AML-193 (cell line): Measurements from ENCODE around the gene INPP5D.

ENCODE experiments used
- DNase-seq, 2 experiments: peaks; one replicate each; lab custom pipeline; 2025; lab: John Stamatoyannopoulos, UW

The INPP5D gene

DNA sequence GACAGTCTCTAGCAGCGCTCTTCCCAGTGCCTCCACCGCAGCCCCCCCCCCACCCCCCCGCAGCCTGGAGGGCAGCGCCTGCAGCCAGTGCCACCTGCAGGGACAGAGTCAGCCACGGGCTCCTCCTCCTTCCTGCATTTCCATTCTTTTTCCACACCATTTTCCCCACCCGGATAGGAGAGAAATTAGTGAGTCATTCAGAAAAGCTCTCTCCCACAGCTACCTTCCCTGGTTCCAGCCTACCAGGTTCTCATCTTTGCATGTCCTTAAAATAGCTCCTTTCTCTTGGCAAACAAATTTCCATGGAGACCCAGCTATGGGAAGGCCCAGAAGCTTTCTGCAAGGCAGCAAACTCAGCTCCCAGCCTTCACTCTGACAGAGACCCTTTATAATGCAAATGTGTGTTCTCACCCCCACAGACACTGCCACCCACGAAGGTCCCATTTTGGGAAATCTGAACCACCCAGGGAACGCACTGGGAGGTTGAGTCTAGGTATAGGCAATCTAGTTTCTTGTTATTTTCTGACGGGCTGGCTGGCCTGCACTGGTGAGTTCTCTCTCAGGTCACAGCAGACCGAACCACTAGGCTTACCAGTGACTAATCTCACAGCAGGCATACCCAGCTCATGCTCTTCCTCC, 149.5 kb downstream of the INPP5D start:
- no peak for DNase-seq

DNA sequence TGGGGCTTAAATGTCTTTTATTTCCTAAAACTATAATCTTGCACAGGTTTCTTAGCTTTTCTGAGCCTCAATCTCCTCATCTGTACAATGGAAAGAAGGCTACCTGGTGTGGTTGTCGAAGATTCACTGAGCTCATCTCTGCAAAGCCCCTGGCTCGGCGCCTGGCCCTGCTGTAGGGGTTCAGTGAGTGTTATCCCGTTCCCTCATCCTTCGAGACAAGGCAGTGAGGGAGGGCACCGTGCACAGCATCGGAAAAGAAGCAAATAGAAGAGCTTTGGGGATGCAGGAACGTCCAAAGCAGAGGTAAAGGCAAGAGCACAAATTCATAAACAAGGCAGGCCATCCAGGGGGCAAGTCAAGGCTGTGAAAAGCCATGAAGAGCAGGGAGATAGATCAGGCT, 150.1 kb downstream of the INPP5D start:
- DNase-seq = no peak

DNA sequence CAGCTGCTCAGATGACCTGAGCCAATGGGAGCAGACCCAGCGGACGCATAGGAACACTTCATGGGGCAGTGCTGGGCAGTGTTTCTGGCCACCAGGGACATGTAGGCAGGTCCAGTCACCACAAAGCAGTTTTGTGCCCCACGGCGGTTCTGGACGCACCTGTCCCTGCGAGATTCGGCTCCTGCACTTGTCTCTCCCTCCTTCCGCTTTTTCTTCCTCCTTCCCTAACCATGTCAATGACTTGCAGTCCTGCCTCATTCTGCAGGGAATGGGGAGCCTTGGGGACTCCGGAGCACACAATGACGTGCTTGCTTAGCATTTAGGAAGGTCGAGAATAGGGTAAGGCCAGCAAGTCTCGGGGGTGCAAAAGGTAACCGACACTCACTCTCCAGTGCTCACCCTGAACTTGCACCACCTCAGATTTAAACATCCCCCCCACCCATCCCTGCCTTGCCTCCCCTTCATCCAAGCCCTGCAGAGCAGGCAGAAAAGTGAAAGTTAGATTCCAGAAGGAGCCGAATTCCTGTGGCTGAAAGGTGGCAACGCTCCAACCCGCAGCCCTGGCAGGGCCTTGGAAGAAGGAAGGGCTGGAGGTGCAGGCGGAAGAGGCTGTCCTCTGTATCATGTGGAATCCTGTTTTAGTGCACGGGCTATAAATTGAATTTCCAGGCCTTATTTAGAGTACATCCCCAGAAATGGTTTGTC, 150.9 kb downstream of the INPP5D start:
- no peak for DNase-seq

DNA sequence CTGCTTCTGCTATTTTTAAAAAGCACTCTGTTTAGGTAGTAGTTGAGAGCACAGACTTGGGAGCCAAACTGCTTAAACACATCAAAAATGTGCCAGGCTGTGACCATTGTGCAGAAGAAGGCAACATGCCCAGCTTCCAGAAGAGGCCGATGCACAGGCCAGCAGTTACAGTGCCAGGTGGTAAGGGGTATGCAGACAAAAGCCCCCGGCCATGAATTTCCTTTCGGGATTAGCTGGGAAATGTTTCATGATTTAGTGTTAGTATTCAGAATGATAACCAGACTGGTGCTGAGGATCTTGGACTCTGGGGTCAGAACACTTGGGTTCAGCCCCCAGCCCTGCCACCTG, 151.4 kb downstream of the INPP5D start:
- no peak for DNase-seq

DNA sequence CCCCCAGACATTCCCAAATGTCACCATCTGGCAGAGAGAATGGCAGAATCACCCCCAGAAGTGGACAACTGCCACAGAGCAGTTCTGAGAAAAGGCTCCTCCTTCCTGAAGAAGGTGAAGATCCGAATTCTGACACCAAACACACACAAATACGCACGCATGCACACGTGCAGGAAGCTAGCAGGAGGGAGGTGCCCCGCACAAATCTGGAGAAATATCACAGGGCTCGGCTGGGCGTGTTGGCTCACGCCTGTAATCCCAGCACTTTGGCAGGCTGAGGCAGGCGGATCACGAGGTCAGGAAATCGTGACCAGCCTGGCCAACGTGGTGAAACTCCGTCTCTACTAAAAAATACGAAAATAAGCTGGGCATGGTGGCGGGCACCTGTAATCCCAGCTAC, 152.9 kb downstream of the INPP5D start:
- no peak for DNase-seq

DNA sequence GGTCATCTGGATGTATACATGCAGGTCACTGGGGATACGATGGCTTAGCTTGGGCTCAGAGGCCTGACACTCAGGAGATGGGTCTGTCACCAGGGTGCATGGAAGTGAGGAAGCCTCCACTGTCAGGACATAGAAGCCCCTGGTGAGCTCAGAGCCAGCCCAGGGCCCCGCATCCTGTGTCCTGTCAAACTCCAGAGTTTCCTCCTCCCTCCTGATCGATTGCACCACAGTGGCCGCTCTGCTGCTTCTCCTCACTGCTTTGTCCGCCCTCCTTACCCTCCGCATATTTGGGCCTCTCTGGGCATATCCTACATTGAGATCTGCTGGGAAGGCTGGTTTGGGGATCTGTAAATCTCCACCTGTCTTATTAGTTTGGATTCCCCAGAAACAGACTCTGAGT, 153.8 kb downstream of the INPP5D start:
- DNase-seq = no peak

DNA sequence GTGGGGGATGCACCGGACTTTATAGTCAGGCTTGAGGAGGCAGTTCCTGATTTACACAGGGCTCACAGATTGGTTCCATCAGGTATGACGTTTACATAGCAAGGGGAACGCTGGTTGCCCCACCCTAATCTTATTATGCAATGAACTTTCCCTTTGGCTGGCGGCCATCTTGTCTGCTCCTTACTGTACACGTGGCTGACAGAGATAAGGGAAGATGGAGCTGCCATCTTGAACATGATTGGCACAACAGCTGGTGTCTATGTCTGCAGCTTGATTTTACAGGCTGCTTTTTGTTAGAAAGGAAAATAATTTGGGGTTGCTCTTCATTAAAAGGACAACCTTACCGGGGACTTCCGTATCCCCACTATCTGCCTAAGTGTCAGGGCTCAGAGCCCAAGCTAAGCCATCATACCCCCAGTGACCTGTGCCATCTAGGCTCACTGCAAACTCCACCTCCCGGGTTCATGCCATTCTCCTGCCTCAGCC, 157.8 kb downstream of the INPP5D start:
- no peak for DNase-seq

DNA sequence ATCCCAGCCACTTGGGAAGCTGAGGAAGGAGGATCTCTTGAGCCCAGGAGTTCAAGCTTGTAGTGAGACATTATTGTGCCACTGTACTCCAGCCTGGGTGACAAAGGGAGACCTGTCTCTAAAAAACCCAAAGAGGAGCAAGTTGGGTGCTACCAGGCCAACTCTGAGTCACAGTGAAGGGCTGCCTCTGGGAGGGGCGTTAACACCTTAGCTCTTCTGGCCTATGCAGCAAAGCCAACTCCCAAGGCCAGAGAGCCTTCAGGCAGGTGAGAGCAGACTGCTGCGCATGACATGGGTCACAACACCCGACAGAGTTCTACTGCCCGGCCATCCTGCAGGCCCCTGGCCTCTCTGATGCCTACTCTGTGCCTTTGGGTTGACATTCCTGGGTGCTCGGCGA, 158.7 kb downstream of the INPP5D start:
- DNase-seq = no peak

DNA sequence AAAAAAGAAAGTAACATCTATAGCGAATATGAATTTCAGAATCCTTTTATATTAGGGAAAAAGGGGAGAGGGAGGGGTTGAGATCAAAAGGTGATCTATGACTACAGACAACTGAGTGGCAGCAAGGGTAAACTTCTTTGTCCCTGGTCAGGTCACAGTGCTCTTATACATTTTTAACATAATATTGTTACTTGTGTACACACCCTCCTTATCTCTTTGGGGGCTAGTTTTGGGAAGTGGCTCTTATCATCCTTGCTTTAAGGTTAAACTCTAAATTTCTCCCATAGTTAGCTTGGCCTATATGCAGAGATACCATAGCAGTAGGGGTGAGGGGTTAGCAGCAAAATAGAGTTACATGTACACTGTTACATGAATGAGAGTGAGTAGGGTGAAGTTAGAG, 159.7 kb downstream of the INPP5D start:
- no peak for DNase-seq

DNA sequence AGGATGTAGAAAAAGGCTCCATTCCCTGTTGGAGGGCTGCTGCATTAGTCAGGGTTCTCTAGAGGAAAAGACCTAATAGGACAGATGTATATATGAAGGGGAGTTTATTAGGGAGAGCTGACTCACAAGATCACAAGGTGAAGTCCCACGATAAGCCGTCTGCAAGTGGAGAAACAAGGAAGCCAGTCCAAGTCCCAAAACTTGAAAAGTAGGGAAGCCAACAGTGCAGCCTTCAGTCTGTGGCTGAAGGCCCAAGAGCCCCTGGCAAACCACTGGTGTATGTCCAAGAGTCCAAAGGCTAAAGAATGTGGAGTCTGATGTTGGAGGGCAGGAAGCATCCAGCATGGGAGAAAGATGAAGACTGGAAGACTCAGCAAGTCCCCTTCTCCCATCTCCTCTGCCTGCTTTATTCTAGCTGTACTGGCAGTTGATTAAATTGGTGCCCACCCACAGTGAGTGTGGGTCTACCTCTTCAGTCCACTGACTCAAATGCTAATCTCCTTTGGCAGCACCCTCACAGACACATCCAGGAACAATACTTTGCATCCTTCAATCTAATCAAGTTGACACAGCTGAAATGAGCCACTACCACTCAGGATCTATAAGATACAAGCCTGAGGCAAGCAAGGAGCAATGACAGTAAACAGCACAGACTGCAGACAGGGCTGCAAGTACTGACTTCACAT, 161.4 kb downstream of the INPP5D start:
- no peak for DNase-seq

DNA sequence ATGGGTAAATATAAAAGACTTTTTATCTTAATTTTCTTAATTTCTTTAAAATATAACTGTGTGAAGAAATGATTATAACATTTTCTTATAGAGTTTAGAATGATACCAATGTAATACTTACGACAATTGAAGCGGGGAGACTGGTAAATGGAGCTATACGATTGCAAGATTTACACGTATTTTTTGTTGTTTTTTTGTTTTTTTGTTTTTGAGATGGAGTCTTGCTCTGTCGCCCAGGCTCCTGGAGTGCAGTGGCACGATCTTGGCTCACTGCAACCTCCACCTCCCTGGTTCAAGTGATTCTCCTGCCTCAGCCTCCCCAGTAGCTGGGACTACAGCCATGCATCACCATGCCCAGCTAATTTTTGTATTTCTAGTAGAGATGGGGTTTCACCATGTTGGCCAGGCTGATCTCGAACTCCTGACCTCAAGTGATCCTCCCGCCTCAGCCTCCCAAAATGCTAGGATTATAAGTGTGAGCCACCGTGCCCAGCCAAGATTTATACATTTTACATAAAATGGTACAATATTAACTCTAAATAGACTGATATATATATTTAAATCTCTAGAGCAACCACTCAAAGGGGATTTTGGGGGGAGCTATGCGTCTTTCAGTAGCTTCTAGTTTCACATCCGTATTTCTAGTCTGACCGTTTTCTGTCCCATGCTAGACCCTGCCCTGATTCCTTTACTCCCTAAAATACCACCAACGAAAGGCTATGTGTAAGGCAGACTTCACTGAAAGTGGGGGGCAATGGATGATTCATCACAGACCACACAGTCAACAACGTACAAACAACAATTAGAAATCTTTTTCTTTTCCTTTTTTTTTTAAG, 163.1 kb downstream of the INPP5D start:
- no peak for DNase-seq

DNA sequence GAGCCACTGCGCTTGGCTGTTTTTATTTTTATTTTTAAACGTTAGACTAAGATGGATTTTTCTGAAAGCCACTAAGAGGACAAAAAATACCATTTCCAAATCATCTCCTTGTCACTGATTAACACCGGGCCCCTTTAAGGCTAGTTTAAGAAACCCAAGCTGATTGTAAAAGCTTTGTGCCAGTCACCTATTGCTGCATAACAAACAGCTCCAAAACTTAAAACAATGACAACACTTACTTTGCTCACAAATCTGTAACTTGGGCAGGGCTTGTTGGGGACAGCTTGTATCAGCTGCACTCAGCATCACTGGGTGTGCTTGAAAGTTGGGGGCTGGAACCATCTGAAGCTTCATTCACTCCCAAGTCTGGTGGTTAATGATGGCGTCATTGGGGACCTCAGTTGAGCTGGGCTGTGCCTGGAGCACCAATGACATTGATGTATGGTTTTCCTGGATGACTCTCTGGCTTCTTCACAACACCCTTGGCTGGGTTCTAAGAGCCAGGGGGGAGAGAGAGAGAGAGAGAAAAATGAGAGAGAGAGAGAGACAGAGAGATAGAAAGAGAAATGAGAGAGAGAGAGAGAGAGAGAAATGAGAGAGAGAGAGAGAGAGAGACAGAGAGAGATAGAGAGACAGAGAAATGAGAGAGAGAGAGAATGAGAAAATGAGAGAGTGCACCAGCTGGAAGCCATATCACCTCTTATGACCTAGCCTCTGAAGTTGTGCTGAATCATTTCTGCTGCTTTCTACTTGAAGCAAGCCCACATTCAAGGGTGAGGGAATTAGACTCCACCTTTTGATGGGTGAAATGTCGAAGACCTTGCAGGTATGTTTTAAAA, 165.3 kb downstream of the INPP5D start:
- no peak for DNase-seq

DNA sequence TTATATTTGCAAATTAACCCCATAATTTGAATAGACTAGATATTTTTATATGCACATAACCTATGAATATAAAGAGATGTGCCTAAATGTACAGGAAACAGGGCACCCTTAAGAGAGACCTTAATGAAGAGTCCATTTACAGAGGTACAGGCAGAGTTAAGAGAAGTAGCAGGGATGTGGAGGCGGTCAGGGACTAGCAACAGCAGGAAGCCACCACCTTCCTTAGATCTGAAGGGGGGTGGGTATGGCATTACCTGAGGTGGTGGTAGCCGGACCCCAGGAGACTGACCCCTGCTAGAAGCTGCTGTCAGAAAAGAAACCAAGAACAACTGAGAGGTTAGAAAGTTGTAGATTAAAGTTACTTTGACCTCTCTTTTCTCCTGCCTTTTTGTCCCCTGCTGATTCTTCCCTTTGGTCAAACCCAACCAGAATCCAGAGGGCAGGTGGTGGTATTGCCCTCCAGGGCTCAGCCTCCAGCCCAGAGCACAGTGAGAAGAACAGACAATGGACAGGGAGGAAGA, 166.4 kb downstream of the INPP5D start:
- DNase-seq = no peak

DNA sequence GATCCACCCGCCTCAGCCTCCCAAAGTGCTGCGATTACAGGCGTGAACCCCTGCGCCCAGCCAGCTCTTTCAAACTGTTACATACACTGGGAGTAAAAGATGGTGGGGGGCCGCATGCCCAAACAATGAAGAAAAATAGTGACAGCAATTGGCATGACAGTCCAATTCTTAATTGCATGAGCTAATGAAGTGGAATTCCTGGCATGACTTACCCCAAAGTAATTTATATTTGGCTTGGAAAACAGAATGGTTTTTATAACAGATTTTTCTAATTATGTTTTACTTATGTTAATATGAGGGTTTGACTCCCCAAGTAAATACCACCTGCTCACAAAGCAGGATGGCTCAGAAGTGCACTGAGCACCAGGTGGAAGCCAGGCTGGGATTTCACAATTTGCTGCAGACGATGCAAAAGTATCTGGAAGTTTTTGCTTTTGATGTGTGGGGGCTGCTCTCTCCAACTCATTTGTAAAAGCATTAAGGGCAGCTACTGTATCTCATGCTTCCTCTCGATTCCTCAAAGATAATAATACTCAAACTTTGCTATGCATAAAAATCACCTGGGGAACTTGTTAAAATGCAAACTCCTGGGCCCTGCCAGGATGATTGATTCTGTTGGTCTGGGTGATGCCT, 167.3 kb downstream of the INPP5D start:
- DNase-seq = no peak

DNA sequence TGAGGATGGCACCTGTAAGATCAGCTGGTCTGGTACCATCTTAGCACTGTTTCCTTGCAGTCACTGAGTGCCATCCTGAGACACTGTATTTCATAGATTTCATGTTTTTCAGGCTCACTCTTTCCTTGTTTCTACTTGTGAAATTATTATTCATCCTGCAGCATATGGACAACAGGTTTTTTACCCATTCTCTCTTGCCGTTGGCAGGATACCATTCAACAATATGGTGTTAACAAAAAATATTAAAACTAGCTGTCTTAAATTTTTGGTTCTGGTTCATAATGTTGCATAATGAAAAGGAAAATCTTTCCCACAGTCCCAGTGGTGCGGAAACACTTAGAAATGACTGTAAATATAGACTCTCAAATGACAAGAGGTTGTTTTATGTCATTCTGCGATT, 168.2 kb downstream of the INPP5D start:
- DNase-seq = no peak

DNA sequence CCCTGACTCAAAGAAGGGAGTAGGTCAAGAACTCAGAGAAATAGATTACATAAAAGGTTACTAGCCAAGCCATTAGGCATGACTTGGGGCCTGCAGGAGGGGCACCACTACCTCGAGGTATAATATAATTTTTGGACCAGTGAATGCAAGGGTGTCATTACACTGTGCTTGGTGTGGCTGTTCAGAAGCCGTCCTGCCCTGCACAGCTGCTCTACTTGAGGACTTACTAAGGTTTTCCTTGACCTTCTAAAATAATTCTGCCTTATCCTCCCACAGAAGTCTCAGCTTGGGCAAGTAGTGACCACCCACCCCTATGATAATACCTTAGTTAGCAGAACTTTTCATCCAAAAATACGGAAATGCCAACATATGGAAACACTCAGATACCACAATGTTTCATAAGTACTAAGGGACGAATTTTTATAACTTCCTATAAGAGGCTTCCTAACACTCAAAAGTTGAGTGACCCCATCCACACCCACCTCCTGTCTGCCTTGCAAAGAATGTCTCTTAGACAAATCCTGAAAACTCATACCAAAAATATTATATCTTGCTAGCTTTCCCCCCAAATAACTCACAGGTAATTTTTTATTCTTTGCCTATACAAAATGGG, 173.6 kb downstream of the INPP5D start:
- no peak for DNase-seq

DNA sequence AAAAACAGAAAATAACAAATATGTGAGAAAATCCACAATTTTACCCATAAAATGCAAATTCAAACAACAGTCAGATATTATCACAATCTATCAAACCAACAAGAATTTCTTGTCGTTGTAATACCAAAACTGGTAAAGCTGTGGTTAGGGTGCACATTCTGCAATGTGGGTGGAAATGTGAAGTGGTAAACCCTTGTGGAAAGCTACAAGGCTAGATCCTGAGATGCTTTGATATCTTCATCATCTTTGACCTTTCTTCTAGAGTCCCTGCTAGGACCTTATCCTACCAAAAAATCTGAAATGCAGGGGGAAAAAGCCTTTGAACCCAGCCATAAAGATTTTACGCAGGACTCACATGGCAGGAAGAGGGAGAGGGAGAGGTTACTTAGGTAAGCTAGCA, 174.1 kb downstream of the INPP5D start:
- DNase-seq = no peak

DNA sequence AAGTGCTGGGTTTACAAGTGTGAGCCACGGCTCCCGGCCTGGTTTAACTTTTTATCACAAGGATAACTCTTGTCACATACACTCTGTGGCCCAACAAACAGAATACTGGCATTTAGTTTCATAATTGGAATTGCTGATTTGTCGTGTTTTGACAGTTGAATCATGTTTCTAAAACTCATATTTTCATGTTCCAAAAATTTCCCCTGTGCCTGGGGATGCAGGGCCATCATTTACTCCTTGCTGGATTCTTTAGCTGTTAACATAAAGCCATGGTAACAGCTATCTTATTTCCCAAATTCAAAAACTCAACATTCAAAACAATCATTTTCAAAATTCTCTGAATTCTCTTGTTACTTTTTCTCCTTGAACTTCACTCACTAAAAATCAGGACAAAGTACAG, 174.9 kb downstream of the INPP5D start:
- DNase-seq = no peak

DNA sequence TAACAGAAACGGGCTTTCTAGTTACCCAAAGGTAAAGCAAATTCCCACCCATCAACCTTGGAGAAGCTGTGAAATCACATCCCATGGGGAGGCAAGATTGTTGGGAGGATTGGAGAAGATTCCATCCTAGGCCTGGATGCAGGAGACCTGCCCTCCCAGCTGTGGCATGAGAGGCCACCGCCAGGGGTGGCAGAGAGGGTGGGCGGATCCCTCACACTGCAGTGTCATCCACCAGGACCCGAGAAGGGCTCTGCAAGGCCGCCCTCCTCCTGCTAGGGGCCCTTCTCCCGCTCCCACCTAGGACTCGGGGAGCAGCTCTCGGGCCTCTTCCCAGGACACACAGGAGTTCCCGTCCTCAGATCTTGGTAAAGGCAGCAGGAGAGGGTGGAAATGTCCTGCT, 175.8 kb downstream of the INPP5D start:
- DNase-seq = no peak

DNA sequence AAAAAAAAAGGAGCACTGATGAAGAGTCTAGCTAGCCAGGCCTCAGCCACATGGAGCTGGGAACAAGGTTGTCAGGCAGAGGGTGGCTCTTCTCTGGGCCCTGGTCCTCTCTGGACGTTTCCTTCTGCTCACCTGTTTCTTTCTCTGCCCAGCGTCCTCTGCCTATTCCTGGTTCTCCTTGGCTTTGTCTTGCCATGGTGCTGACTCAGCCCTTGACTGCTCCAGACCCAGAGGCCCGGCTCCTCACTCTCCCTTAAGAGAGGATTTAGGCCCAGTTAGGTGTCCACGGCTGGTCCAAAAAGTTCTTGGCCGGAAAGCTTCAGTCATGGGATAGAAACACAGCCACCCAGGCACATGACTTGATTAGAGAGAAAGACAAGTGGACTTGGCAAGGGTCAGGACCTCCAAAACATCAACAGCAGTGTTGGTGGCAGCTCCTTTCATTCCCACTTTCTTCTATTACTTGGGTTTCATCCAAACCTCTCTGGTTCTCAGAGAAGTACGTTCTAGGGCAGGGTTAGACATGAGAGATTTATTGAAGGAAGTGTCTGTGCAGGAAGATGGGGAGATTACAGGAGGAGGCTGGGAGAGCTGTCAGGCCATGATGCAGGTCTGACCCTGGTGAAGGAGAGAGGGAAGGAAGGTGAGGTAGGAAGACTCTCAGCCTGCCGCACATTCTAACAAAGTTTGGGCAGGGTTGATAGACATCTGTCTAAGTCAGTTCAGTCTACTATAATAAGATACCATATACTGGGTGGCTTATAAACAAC, 176.9 kb downstream of the INPP5D start:
- DNase-seq = no peak
